ENCODE results near the gene EML6.

- TF ChIP-seq POLR2A (IDR thresholded peaks at IDR 0.05) (no peak), CTCF (IDR thresholded peaks at IDR 0.05) (no peak), EP300 (IDR thresholded peaks at IDR 0.05) (no peak)
These were observed 68.4 kb downstream of the EML6 start for GRCh38 chr2:54791831-54792230.

Data from gastroesophageal sphincter (tissue), 3 donors.